ENCODE measurements around the gene TOR3A. TPM values are rescaled to one million over a fixed set of nuclear protein-coding genes. Genes with fewer than 3 reads are reported as not detected.

Gene TOR3A
- total and polyA plus RNA-seq, 2 of the 13 experiments (the other 11 are each of a cell fraction or from before 2014, with no cell fraction given): 14.7 to 28.4 TPM

DNA sequence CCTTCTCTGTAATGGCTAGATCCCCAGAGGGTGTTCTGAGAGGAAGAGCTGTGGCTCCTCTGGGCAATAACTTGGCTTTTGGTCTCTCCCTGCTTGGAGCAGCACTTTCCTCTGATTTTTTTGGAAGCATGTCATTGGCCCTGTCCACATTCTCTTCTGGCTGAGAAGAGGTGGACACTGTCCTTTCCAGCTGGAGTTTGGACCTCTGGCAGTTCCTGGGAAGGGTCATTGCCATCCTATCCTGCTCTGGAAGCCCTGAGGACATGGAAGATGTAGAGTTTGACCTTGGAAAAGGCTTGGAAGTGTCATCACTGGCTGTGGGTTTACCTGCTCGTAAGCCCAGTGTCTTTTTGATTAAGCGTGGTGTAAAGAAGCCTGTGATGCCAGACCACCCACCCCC is 26.8 kb downstream of the TOR3A start:
- DNase-seq (ENCODE audit: low spot score): no peak
- no peak overlapping the region for H2AFZ ChIP-seq (ENCODE audit: low read length)
- CTCF ChIA-PET (ENCODE audit: low intra/inter-chr PET ratio, low total read pairs): no interaction called here
- H3K4me3 ChIP-seq (replicated peaks in 1 of 3; ENCODE audit: insufficient read depth in 1 of 3, low read depth in 2 of 3, low read length in 3 of 3): no peak overlapping the region
- no peak overlapping the region for H3K9ac ChIP-seq (ENCODE audit: insufficient read depth, low read depth, low read length)
- in situ Hi-C loops (cut with HindIII; ENCODE audit: extremely low pct_ligation_motif_present, low pct_unique_long_range_greater_than_20kb) (no loop called here), intact Hi-C loops (cut with micrococcal nuclease; ENCODE audit: unreplicated experiment) (loop anchor here (5.0 kb wide), 1 partner anchor 84 kb away; no protein-coding TSS in a partner anchor)
- TF ChIP-seq ZNF264 (CRISPR knock-in tag; IDR thresholded peaks at IDR 0.05): no peak
- TF ChIP-seq, protein P1, sequence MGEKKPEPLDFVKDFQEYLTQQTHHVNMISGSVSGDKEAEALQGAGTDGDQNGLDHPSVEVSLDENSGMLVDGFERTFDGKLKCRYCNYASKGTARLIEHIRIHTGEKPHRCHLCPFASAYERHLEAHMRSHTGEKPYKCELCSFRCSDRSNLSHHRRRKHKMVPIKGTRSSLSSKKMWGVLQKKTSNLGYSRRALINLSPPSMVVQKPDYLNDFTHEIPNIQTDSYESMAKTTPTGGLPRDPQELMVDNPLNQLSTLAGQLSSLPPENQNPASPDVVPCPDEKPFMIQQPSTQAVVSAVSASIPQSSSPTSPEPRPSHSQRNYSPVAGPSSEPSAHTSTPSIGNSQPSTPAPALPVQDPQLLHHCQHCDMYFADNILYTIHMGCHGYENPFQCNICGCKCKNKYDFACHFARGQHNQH (CRISPR knock-in tag; IDR thresholded peaks at IDR 0.05): no peak
- no peak for TF ChIP-seq ZBTB7B (CRISPR knock-in tag; IDR thresholded peaks at IDR 0.05)
- H3K27ac ChIP-seq (ENCODE audit: extremely low read length, insufficient read depth, low read length): no peak overlapping the region
- H3K4me1 ChIP-seq (ENCODE audit: insufficient read depth, low read length): peaks cover 44% of the 10 kb centered on the region
- no peak for FAIRE-seq
- peaks cover 19 to 55% of the 10 kb centered on the region in 2 experiments for H3K36me3 ChIP-seq (replicated peaks in 1 of 2; ENCODE audit: control insufficient read depth in 1 of 2, insufficient read depth in 2 of 2, low read length in 2 of 2)
- WGBS (ENCODE audit: low lambda C conversion rate): 100% methylated on average over 1 of the region's 2 CpGs
- no peaks in the 10 kb centered on the region for H3K27me3 ChIP-seq (ENCODE audit: control insufficient read depth in 1 of 2, insufficient read depth in 2 of 2, low read length in 2 of 2)
- H3K9me3 ChIP-seq (ENCODE audit: low read length): no peaks in the 10 kb centered on the region
- POLR2A ChIA-PET: no interaction called here
- H3K79me2 ChIP-seq (ENCODE audit: insufficient read depth, low read length): no peaks in the 10 kb centered on the region
- no peaks in the 10 kb centered on the region for H4K20me1 ChIP-seq (ENCODE audit: insufficient read depth, low read length)
- no peak overlapping the region for H3K4me2 ChIP-seq (ENCODE audit: low read depth, low read length)
- no peak for ATAC-seq
- no TSS peak for BruUV-seq (replicated peaks)

DNA sequence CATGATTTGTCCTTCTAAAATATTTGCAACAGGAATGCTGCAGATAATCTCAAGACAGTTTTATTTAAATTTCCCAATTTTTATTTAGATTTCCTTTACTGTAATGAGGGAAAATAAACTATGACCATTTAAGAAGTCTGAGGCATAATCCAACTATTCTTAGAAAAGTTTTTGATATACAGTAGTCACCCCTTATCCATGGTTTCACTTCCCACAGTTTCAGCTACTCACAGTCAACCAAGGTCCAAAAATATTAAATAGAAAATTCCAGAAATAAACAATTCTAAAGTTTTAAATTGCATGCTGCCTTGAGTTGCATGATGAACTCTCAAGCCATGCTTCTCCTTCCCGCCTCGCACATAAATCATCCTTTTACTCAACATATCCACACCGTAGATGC is 33.3 kb downstream of the TOR3A start:
- ChIA-PET CTCF (ENCODE audit: low intra/inter-chr PET ratio, low total read pairs) (no interaction called here), POLR2A (no interaction called here)
- intact Hi-C loops (cut with micrococcal nuclease; ENCODE audit: unreplicated experiment): no loop called here
- Histone ChIP-seq H3K4me2 (ENCODE audit: low read depth, low read length) (no peak overlapping the region), H2AFZ (ENCODE audit: low read length) (no peak overlapping the region), H3K4me3 (replicated peaks in 1 of 3; ENCODE audit: insufficient read depth in 1 of 3, low read depth in 2 of 3, low read length in 3 of 3) (no peak overlapping the region), H3K9ac (ENCODE audit: insufficient read depth, low read depth, low read length) (no peak overlapping the region), H3K4me1 (ENCODE audit: insufficient read depth, low read length) (peaks cover 10% of the 10 kb centered on the region; the same call in 1 of the 2 replicates), H3K9me3 (ENCODE audit: low read length) (no peaks in the 10 kb centered on the region), H4K20me1 (ENCODE audit: insufficient read depth, low read length) (no peaks in the 10 kb centered on the region), H3K27ac (ENCODE audit: extremely low read length, insufficient read depth, low read length) (no peak overlapping the region), H3K27me3 (ENCODE audit: control insufficient read depth in 1 of 2, insufficient read depth in 2 of 2, low read length in 2 of 2) (no peaks in the 10 kb centered on the region), H3K36me3 (replicated peaks in 1 of 2; ENCODE audit: control insufficient read depth in 1 of 2, insufficient read depth in 2 of 2, low read length in 2 of 2) (peaks cover 9 to 70% of the 10 kb centered on the region in 2 experiments), H3K79me2 (ENCODE audit: insufficient read depth, low read length) (no peaks in the 10 kb centered on the region)
- TF ChIP-seq SIX1 (CRISPR knock-in tag; IDR thresholded peaks at IDR 0.05; ENCODE audit: borderline replicate concordance) (no peak), GABPB1 (CRISPR knock-in tag; IDR thresholded peaks at IDR 0.05) (no peak), CHCHD3 (CRISPR knock-in tag; IDR thresholded peaks at IDR 0.05) (no peak), NFE2L1 (CRISPR knock-in tag; IDR thresholded peaks at IDR 0.05; ENCODE audit: borderline replicate concordance) (no peak)
- TF ChIP-seq, protein P2, sequence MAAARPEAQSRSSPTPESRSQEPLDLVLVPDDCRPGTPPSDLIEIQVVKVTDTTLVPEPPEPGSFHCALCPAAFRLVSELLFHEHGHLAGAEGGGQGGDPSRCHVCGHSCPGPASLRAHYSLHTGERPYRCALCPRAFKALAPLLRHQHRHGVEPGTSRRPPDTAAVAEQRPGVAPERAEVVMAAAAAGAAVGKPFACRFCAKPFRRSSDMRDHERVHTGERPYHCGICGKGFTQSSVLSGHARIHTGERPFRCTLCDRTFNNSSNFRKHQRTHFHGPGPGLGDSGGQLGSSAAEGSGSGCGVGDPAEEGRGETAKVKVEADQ (CRISPR knock-in tag; IDR thresholded peaks at IDR 0.05; ENCODE audit: borderline replicate concordance): no peak
- BruUV-seq (replicated peaks): no TSS peak
- DNase-seq (ENCODE audit: low spot score) (no peak), ATAC-seq (no peak), FAIRE-seq (no peak)
- in situ Hi-C loops (cut with HindIII; ENCODE audit: extremely low pct_ligation_motif_present, low pct_unique_long_range_greater_than_20kb): no loop called here
- WGBS (ENCODE audit: low lambda C conversion rate): 96% methylated on average over 3 of the region's 3 CpGs

Data from HepG2 (cell line).